ENCODE data around the gene C1GALT1.

GRCh38 chr7:7181519-7182155 lies 707 bp upstream of the C1GALT1 start:
- TF ChIP-seq CTCF (IDR thresholded peaks at IDR 0.05; ENCODE audit: low read depth, low read length) = peak; percentile 19
- peak; percentile 85 for TF ChIP-seq MAX (IDR thresholded peaks at IDR 0.05; ENCODE audit: low read depth, low read length)
- no peak for TF ChIP-seq POLR2A (IDR thresholded peaks at IDR 0.05; ENCODE audit: extremely low read depth, insufficient read length)

All from NB4 (cell line).